Endothelial cell of umbilical vein (primary cell): ENCODE data around the gene ACVR1C. TPM values are rescaled to one million over a fixed set of nuclear protein-coding genes. Genes with fewer than 3 reads are reported as not detected.

Source experiments
- BruUV-seq: library from RNA; stranded (reverse); fragments of 400-500 nt; replicated peaks from 2 replicates; lab custom pipeline; 2021; lab: Mats Ljungman, UMichigan
- CTCF ChIA-PET: fragments of 300-600, 350-600 bp; sonication (Branson Sonifier 250); formaldehyde crosslinking; loops from one replicate; lab custom pipeline; 2021; ENCODE audit warnings: antibody characterized with exemption, inconsistent platforms; lab: Charles Lee
- POLR2A ChIA-PET: fragments of 300-600, 350-600 bp; sonication (Branson Sonifier 250); formaldehyde crosslinking; loops from one replicate; lab custom pipeline; 2021; ENCODE audit warnings: antibody characterized with exemption, inconsistent platforms; lab: Charles Lee
- DNase-seq: peaks from one replicate; pipeline ENCODE4 v3.0.0-alpha.2; 2011; ENCODE audit warnings: low read depth, low spot score
- FAIRE-seq: peaks from 2 replicates; lab custom pipeline; 2011; peaks lifted over from hg19 to GRCh38; lab: Jason Lieb, UNC
- H2AFZ ChIP-seq: 2 replicates; pipeline ENCODE4 v1.6.0; 2012; ENCODE audit warnings: low read depth, low read length, control low read depth, inconsistent platforms
- H3K27ac ChIP-seq: 2 replicates; pipeline ENCODE4 v1.5.1; 2011; ENCODE audit warnings: low read depth, mild to moderate bottlenecking, control low read depth, low read length, moderate library complexity; ENCODE audit not compliant: insufficient read depth
- H3K27me3 ChIP-seq, 2 experiments: 2 replicates each; pipeline versions ENCODE4 v1.6.0 to v1.6.1; 2011; ENCODE audit warnings: low read length in 2 of 2, mixed read lengths in 1 of 2; ENCODE audit not compliant: control insufficient read depth in 2 of 2, insufficient read depth in 2 of 2
- H3K36me3 ChIP-seq, 2 experiments: 2 replicates in 1 of 2; 3 replicates in 1 of 2; pipeline ENCODE4 v1.5.1; 2011; ENCODE audit warnings: low read length in 2 of 2, mild to moderate bottlenecking in 1 of 2, moderate library complexity in 1 of 2; ENCODE audit not compliant: control insufficient read depth in 2 of 2, insufficient read depth in 2 of 2; ENCODE audit errors: extremely low read depth in 1 of 2
- H3K4me1 ChIP-seq: 3 replicates; pipeline ENCODE4 v1.5.1; 2011; ENCODE audit warnings: mild to moderate bottlenecking, low read length; ENCODE audit not compliant: control insufficient read depth, insufficient read depth; ENCODE audit errors: extremely low read depth
- H3K4me2 ChIP-seq: 2 replicates; pipeline ENCODE4 v1.6.1; 2011; ENCODE audit warnings: low read length, control low read depth, mixed read lengths; ENCODE audit not compliant: insufficient read depth
- H3K4me3 ChIP-seq, 3 experiments: fragments of 200-600 bp in 1 of 3; sonication (generic), shearing (Covaris generic) in 1 of 3; replicated peaks in 1 of 3; 2 replicates each; pipeline ENCODE4 v1.5.1; 2011 to 2016; ENCODE audit warnings: control low read depth in 3 of 3, low read length in 3 of 3, mild to moderate bottlenecking in 2 of 3, inconsistent platforms in 1 of 3, low read depth in 1 of 3, moderate library complexity in 1 of 3; ENCODE audit not compliant: insufficient read depth in 1 of 3
- H3K79me2 ChIP-seq: 2 replicates; pipeline ENCODE4 v1.6.0; 2012; ENCODE audit warnings: low read length, inconsistent platforms; ENCODE audit not compliant: control insufficient read depth, insufficient read depth
- H3K9ac ChIP-seq: replicated peaks from 2 replicates; pipeline ENCODE3; 2011; ENCODE audit warnings: low read length, control low read depth; ENCODE audit not compliant: insufficient read depth; ENCODE audit errors: extremely low read depth
- H3K9me1 ChIP-seq: replicated peaks from 3 replicates; pipeline ENCODE4 v1.6.0; 2011; ENCODE audit warnings: mild to moderate bottlenecking, low read length; ENCODE audit not compliant: control insufficient read depth, insufficient read depth; ENCODE audit errors: extremely low read depth
- H3K9me3 ChIP-seq: replicated peaks from 2 replicates; pipeline ENCODE4 v1.5.1; 2012; ENCODE audit warnings: low read length, inconsistent platforms; ENCODE audit not compliant: control insufficient read depth, insufficient read depth
- H4K20me1 ChIP-seq: replicated peaks from 2 replicates; pipeline ENCODE3; 2011; ENCODE audit warnings: mild to moderate bottlenecking, low read length; ENCODE audit not compliant: control insufficient read depth, insufficient read depth; ENCODE audit errors: extremely low read depth
- CTCF ChIP-seq, 2 donors: IDR thresholded peaks; 1 replicate in 1 of 2; 2 replicates in 1 of 2; pipeline ENCODE4 v1.5.1; 2011; ENCODE audit warnings: low read length in 2 of 2, mild to moderate bottlenecking in 2 of 2, moderate library complexity in 2 of 2, control low read depth in 1 of 2, inconsistent platforms in 1 of 2, low read depth in 1 of 2; ENCODE audit not compliant: insufficient read depth in 1 of 2; ENCODE audit errors: extremely low read depth in 1 of 2
- EZH2 ChIP-seq: IDR thresholded peaks from 2 replicates; pipeline ENCODE4 v1.6.1; 2012; ENCODE audit warnings: borderline replicate concordance, low read depth, mild to moderate bottlenecking, moderate library complexity, low read length, inconsistent platforms; ENCODE audit not compliant: severe bottlenecking
- FOS ChIP-seq: IDR thresholded peaks from 2 replicates; pipeline ENCODE4 v1.6.1; 2011; ENCODE audit warnings: mild to moderate bottlenecking, low read length, moderate library complexity, borderline replicate concordance; ENCODE audit not compliant: insufficient read depth
- GATA2 ChIP-seq: IDR thresholded peaks from 2 replicates; pipeline ENCODE4 v1.7.0; 2011; ENCODE audit warnings: low read depth, mild to moderate bottlenecking, moderate library complexity, mixed read lengths, low read length; ENCODE audit not compliant: insufficient read length, insufficient read depth
- JUN ChIP-seq: IDR thresholded peaks from 2 replicates; pipeline ENCODE4 v1.6.1; 2011; ENCODE audit warnings: borderline replicate concordance, low read depth; ENCODE audit not compliant: insufficient read length, insufficient read depth
- MAX ChIP-seq: IDR thresholded peaks from 2 replicates; pipeline ENCODE4 v1.6.1; 2011; ENCODE audit not compliant: insufficient read depth, insufficient read length
- MYC ChIP-seq: IDR thresholded peaks from one replicate; pipeline ENCODE4 v1.6.1; 2011; ENCODE audit warnings: mild to moderate bottlenecking, low read depth, low read length
- POLR2A ChIP-seq: IDR thresholded peaks from 2 replicates; pipeline ENCODE4 v1.6.1; 2012; ENCODE audit warnings: low read depth, mild to moderate bottlenecking, control low read depth, low read length
- POLR2AphosphoS5 ChIP-seq: IDR thresholded peaks from 2 replicates; pipeline ENCODE4 v1.6.1; 2012; ENCODE audit warnings: low read depth, mild to moderate bottlenecking, control low read depth, low read length, moderate library complexity; ENCODE audit not compliant: insufficient read depth
- dilution Hi-C: fragments of 300-500 bp; cut with MboI; formaldehyde crosslinking; loops from one replicate; pipeline ENCODE4 v1.15.0; 2019; ENCODE audit warnings: low sequenced_read_pairs; ENCODE audit not compliant: extremely low pct_ligation_motif_present
- intact Hi-C: fragments of 100-400 bp; cut with micrococcal nuclease; formaldehyde crosslinking; loops from one replicate; pipeline ENCODE4 v1.10.0; 2022
- polyA plus RNA-seq, 4 experiments: library from polyadenylated mRNA; depleted of rRNA in 3 of 4; stranded (reverse) in 3 of 4; unstranded in 1 of 4; fragments of >200 nt; gene quantifications; 2 replicates each; pipeline versions ENCODE4 v1.2.1 to v1.2.3, GENCODE V29; 2011 to 2012; ENCODE audit warnings: missing spikeins in 1 of 4
- total RNA-seq: library from RNA; stranded (reverse); gene quantifications from 2 replicates; pipeline ENCODE4 v1.2.3, GENCODE V29; 2021

Gene ACVR1C
- total and polyA plus RNA-seq, 2 donors (not counting 3 experiments of a cell fraction or from before 2014, with no cell fraction given) = not detected

DNA sequence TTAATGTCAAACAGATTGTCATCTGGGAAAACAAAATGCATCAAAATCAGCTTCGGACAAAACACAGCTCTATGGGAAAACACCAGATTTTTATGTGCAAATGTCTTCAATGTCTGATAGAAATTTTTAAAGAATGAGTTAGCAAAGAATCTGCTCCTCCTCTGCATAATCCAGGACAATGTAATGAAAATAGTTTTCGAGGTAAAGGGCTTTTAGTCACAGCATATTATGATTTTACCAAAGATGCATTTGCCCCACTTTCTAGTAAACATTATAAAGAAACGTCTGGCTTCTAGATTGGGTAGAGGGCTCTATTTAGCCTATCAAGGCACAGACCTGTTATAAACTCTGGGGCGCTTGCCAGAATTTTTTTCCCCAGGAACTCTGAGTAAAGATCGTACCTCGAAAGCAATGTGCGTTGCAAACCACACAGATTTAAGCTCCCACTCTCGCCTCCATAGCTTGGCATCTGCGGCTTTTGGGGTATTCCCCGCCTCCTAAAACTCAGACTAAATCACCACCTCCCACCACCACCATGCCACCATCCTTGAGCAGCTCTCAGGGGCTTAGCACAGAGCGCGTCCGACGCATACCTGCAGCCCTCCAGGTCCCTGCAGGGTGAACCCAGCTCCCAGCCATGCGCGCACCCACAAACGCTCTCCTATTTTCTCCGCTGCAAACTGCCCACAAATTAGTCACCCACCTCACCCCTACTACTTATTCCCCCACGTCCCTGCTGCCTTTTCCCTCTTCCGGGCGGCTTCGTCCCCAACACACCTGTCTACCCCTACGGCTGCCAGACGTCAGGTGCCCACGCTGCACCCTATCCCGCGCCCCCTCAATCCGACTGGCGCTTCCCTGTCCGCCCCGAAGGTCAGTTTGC is 829 bp downstream of the ACVR1C start:
- Histone ChIP-seq H3K9me1 (no peaks in the 10 kb centered on the region), H3K79me2 (no peaks in the 10 kb centered on the region), H3K27me3 (peaks cover 20 to 30% of the 10 kb centered on the region in 2 experiments), H3K9me3 (no peaks in the 10 kb centered on the region), H3K9ac (no peak overlapping the region), H3K4me2 (peak overlapping the region; percentile 42), H3K27ac (no peak overlapping the region), H3K4me3 (peak overlapping the region in 1 of 3 experiments; percentile 36), H2AFZ (peak overlapping the region; percentile 51), H3K4me1 (peaks cover 8% of the 10 kb centered on the region), H3K36me3 (no peaks in the 10 kb centered on the region), H4K20me1 (no peaks in the 10 kb centered on the region)
- intact Hi-C loops (loop anchor here (5.0 kb wide), 1 partner anchor 384 kb away; no protein-coding TSS in a partner anchor), dilution Hi-C loops (no loop called here)
- ChIA-PET POLR2A (no interaction called here), CTCF (interaction anchor here (0.6 to 2.0 kb wide), 10 partner anchors 11 to 1126 kb away, joined by 3 to 10 read pairs (median 4); no protein-coding TSS in a partner anchor)
- FAIRE-seq (no peak), DNase-seq (peak; percentile 1)
- BruUV-seq = no TSS peak
- TF ChIP-seq MAX (no peak), EZH2 (peak; percentile 42)

- peaks cover 24 to 30% of the 10 kb centered on the region in 2 experiments for H3K27me3 ChIP-seq
- H3K4me2 ChIP-seq = no peak overlapping the region
- TF ChIP-seq EZH2 = no peak
- TF ChIP-seq MAX = no peak
- TF ChIP-seq JUN = no peak
- no peak for TF ChIP-seq GATA2
- TF ChIP-seq POLR2A = no peak
- TF ChIP-seq CTCF (IDR thresholded peaks at IDR 0.05; ENCODE audit: extremely low read depth in 1 of 2, insufficient read depth in 1 of 2, low read depth in 1 of 2, low read length in 2 of 2) = no peak
- no peak for TF ChIP-seq MYC
- no peak for TF ChIP-seq FOS
- no peak for TF ChIP-seq POLR2AphosphoS5
- dilution Hi-C loops = no loop called here
- no peaks in the 10 kb centered on the region for H3K79me2 ChIP-seq
- no peaks in the 10 kb centered on the region for H4K20me1 ChIP-seq
- ChIA-PET POLR2A (no interaction called here), CTCF (interaction anchor here (0.6 kb wide), 1 partner anchor 47 kb away, joined by 3 read pairs; no protein-coding TSS in a partner anchor)
- H3K9me1 ChIP-seq = no peaks in the 10 kb centered on the region
- peaks cover 8% of the 10 kb centered on the region for H3K4me1 ChIP-seq
- intact Hi-C loops = loop anchor here (5.0 kb wide), 1 partner anchor 387 kb away; no protein-coding TSS in a partner anchor
- no peak overlapping the region for H2AFZ ChIP-seq
- H3K9ac ChIP-seq = no peak overlapping the region
- DNase-seq (no peak), FAIRE-seq (no peak)
- no TSS peak for BruUV-seq
- H3K27ac ChIP-seq = no peak overlapping the region
- H3K4me3 ChIP-seq = no peak overlapping the region
- no peaks in the 10 kb centered on the region for H3K9me3 ChIP-seq
- H3K36me3 ChIP-seq = no peaks in the 10 kb centered on the region
Observed at GRCh38 chr2:157625296-157625695, 3.4 kb downstream of the ACVR1C start.
